Testis (tissue), 2 donors: ENCODE data around the gene ACSS1.

Experiments used
- CTCF ChIP-seq, 3 experiments: fragments of 450-650 bp in 2 of 3; fragments of 200-600 bp in 1 of 3; sonication (generic) in 1 of 3; IDR thresholded peaks; one replicate each; pipeline ENCODE4 v1.5.1; 2016 to 2019; ENCODE audit warnings: antibody characterized with exemption in 3 of 3, mild to moderate bottlenecking in 2 of 3, moderate library complexity in 1 of 3
- POLR2A ChIP-seq: fragments of 450-650 bp; IDR thresholded peaks from one replicate; pipeline ENCODE4 v1.6.1; 2017; ENCODE audit warnings: antibody characterized with exemption, mild to moderate bottlenecking, moderate library complexity

- TF ChIP-seq CTCF (IDR thresholded peaks at IDR 0.05) (no peak), POLR2A (no peak)
These were observed 42.0 kb downstream of the ACSS1 start for GRCh38 chr20:25015986-25016385.
